Left renal cortex interstitium (tissue), 4 donors: ENCODE measurements around the gene SETBP1. TPM values are rescaled to one million over a fixed set of nuclear protein-coding genes. Genes with fewer than 3 reads are reported as not detected.
A peak's percentile ranks its signal among the peaks of the same experiment; 100 is the strongest.
"Not testable (repeated sequence)": the region's sequence is repeated elsewhere in the genome, so short reads cannot be mapped to it uniquely, and the experiment has no call there.

Experiments used
- DNase-seq, 4 donors: peaks; one replicate each; pipeline ENCODE4 v3.0.0-alpha.2; 2013; ENCODE audit warnings: low read depth in 4 of 4, low spot score in 2 of 4, missing footprints in 1 of 4
- polyA plus RNA-seq, 4 donors: library from polyadenylated mRNA; unstranded; fragments of 120-200 nt; gene quantifications; one replicate each; pipeline ENCODE4 v1.2.1, GENCODE V29; 2013; ENCODE audit not compliant: insufficient read length in 4 of 4

SETBP1 gene
- polyA plus RNA-seq, 4 donors = 28.3 to 34.8 (median 28.7) TPM

GRCh38 chr18:44701227-44701626 lies 20.5 kb downstream of the SETBP1 start:
- no peak for DNase-seq

- no peak for DNase-seq
Observed at GRCh38 chr18:44702594-44702993, 21.9 kb downstream of the SETBP1 start.

GRCh38 chr18:44704135-44704789 lies 23.6 kb downstream of the SETBP1 start:
- no peak for DNase-seq

- DNase-seq = no peak
Observed at GRCh38 chr18:44705075-44705675, 24.5 kb downstream of the SETBP1 start.

GRCh38 chr18:44708451-44709083 lies 27.9 kb downstream of the SETBP1 start:
- DNase-seq = no peak

- DNase-seq = no peak
Observed at GRCh38 chr18:44709307-44710126, 28.8 kb downstream of the SETBP1 start.

GRCh38 chr18:44710931-44711330 lies 30.2 kb downstream of the SETBP1 start:
- DNase-seq = no peak

- no peak for DNase-seq
Observed at GRCh38 chr18:44712025-44712424, 31.3 kb downstream of the SETBP1 start.

- no peak for DNase-seq
Observed at GRCh38 chr18:44713435-44713834, 32.7 kb downstream of the SETBP1 start.

- DNase-seq = no peak
Observed at GRCh38 chr18:44714376-44714775, 33.7 kb downstream of the SETBP1 start.

GRCh38 chr18:44715245-44715644 lies 34.6 kb downstream of the SETBP1 start:
- DNase-seq = peak in 1 of 4 donors; percentile 49

- DNase-seq = no peak
Observed at GRCh38 chr18:44715842-44716241, 35.2 kb downstream of the SETBP1 start.

- no peak for DNase-seq
Observed at GRCh38 chr18:44716697-44717163, 36.0 kb downstream of the SETBP1 start.

- DNase-seq = no peak
Observed at GRCh38 chr18:44719519-44720060, 38.9 kb downstream of the SETBP1 start.

GRCh38 chr18:44721748-44722147 lies 41.1 kb downstream of the SETBP1 start:
- DNase-seq = not testable (repeated sequence)

- DNase-seq = no peak
Observed at GRCh38 chr18:44723411-44723810, 42.7 kb downstream of the SETBP1 start.

GRCh38 chr18:44724105-44724778 lies 43.6 kb downstream of the SETBP1 start:
- no peak for DNase-seq

- no peak for DNase-seq
Observed at GRCh38 chr18:44725300-44726058, 44.8 kb downstream of the SETBP1 start.

- DNase-seq = no peak
Observed at GRCh38 chr18:44726059-44726421, 45.4 kb downstream of the SETBP1 start.

- no peak for DNase-seq
Observed at GRCh38 chr18:44727291-44727690, 46.6 kb downstream of the SETBP1 start.
